ENCODE data around the gene FAM72A.
"Not testable (repeated sequence)": the region's sequence is repeated elsewhere in the genome, so short reads cannot be mapped to it uniquely, and the experiment has no call there.

- not testable (repeated sequence) for TF ChIP-seq POLR2A (IDR thresholded peaks at IDR 0.05; ENCODE audit: borderline replicate concordance, extremely low read depth, insufficient read depth, insufficient read length); REST (IDR thresholded peaks at IDR 0.05; ENCODE audit: low read depth); CTCF (IDR thresholded peaks at IDR 0.05 in 2 of 3, conservative IDR thresholded peaks at IDR 0.05 in 1 of 3; ENCODE audit: borderline replicate concordance in 1 of 3, insufficient read depth in 1 of 3, low read depth in 2 of 3, low read length in 2 of 3); SIN3A (IDR thresholded peaks at IDR 0.05; ENCODE audit: low read depth); ZNF274 (IDR thresholded peaks at IDR 0.05; ENCODE audit: low read depth, low read length); RAD21 (IDR thresholded peaks at IDR 0.05; ENCODE audit: low read depth); EZH2 (IDR thresholded peaks at IDR 0.05); CEBPB (IDR thresholded peaks at IDR 0.05; ENCODE audit: low read depth); ATF3 (IDR thresholded peaks at IDR 0.05); EGR1 (IDR thresholded peaks at IDR 0.05; ENCODE audit: low read depth); POLR2AphosphoS5 (IDR thresholded peaks at IDR 0.05; ENCODE audit: low read depth, low read length); EZH2phosphoT487 (IDR thresholded peaks at IDR 0.05; ENCODE audit: borderline replicate concordance); YY1 (IDR thresholded peaks at IDR 0.05; ENCODE audit: extremely low read depth, insufficient replicate concordance, low read depth, low read length); SRF (IDR thresholded peaks at IDR 0.05; ENCODE audit: low read depth)
Measured at GRCh38 chr1:206250953-206251681, 48.5 kb upstream of the FAM72A start.
